Stimulated activated naive CD8-positive, alpha-beta T cell treated with anti-CD3 and anti-CD28 coated beads, Interleukin-15, amount 100 ng/mL, for 72 hours (primary cell): ENCODE results near the gene GREM1.

Source experiments
- ATAC-seq: fragments of 150-1000 bp; cut with Tn5 transposase; 2 replicates; pipeline ENCODE4 v1.10.0; 2021; ENCODE audit warnings: mild to moderate bottlenecking, moderate library complexity
- DNase-seq, 2 donors: peaks; one replicate each; pipeline ENCODE4 v3.0.0; 2021 to 2022
- H3K27ac Mint-ChIP-seq, 2 donors: one replicate each; pipeline ENCODE4 v1.8.0; 2022; ENCODE audit warnings: mild to moderate bottlenecking in 2 of 2, mixed read lengths in 2 of 2, moderate library complexity in 2 of 2
- H3K27me3 Mint-ChIP-seq: one replicate; pipeline ENCODE4 v1.8.0; 2022; ENCODE audit warnings: mixed read lengths
- H3K4me1 Mint-ChIP-seq: one replicate; pipeline ENCODE4 v1.8.0; 2022; ENCODE audit warnings: mild to moderate bottlenecking, mixed read lengths
- H3K4me3 Mint-ChIP-seq, 2 donors: one replicate each; pipeline ENCODE4 v1.8.0; 2022; ENCODE audit warnings: mild to moderate bottlenecking in 2 of 2, mixed read lengths in 2 of 2, moderate library complexity in 1 of 2
- H3K9me3 Mint-ChIP-seq, 2 donors: one replicate each; pipeline ENCODE4 v1.8.0; 2022; ENCODE audit warnings: mixed read lengths in 2 of 2

The GREM1 gene

DNA sequence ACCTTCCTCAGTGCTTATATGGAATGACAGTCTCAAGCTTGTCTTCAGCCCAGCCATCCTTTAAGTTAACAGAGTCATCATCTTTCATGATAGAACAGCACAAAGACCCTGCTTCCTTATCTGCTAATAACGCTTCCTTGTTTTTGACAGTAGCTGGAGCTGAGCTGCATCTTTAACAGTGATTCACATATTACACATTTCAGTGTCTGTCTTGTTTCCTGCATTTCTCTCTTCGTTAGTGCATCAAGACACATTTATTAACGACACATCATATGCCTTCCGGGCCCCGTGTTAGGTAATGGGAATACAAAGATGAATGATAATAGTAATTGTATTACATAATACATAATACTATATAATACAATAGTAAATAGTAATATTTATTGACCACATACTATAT, 30.2 kb upstream of the GREM1 start:
- no peak for DNase-seq
- peaks cover 12% of the 10 kb centered on the region for H3K4me1 Mint-ChIP-seq
- no peak overlapping the region for H3K27ac Mint-ChIP-seq

GRCh38 chr15:32688151-32688639, 29.6 kb upstream of the GREM1 start:
- H3K4me3 Mint-ChIP-seq, result no peak overlapping the region
- H3K4me1 Mint-ChIP-seq, result peaks cover 12% of the 10 kb centered on the region
- peaks cover 8% of the 10 kb centered on the region for H3K27me3 Mint-ChIP-seq
- H3K9me3 Mint-ChIP-seq, result no peaks in the 10 kb centered on the region
- DNase-seq, result no peak
- no peak overlapping the region for H3K27ac Mint-ChIP-seq
- no peak for ATAC-seq

More for the DNA sequence above, 30.2 kb upstream of the GREM1 start:
- H3K9me3 Mint-ChIP-seq, result no peaks in the 10 kb centered on the region
- peaks cover 8% of the 10 kb centered on the region for H3K27me3 Mint-ChIP-seq
- no peak for ATAC-seq
- no peak overlapping the region for H3K4me3 Mint-ChIP-seq

- Mint-ChIP-seq H3K4me1 (no peaks in the 10 kb centered on the region), H3K27ac (no peak overlapping the region), H3K9me3 (no peaks in the 10 kb centered on the region), H3K4me3 (no peak overlapping the region), H3K27me3 (peaks cover 8% of the 10 kb centered on the region)
- no peak for ATAC-seq
- no peak for DNase-seq
These were observed 26.7 kb upstream of the GREM1 start for GRCh38 chr15:32690941-32691688.

- DNase-seq (no peak), ATAC-seq (no peak)
- H3K27me3 Mint-ChIP-seq, result peaks cover 4% of the 10 kb centered on the region
- H3K4me1 Mint-ChIP-seq, result no peaks in the 10 kb centered on the region
- H3K9me3 Mint-ChIP-seq, result no peaks in the 10 kb centered on the region
- H3K4me3 Mint-ChIP-seq, result no peak overlapping the region
- H3K27ac Mint-ChIP-seq, result no peak overlapping the region
These were observed 26.1 kb upstream of the GREM1 start for GRCh38 chr15:32691689-32692038.

DNA sequence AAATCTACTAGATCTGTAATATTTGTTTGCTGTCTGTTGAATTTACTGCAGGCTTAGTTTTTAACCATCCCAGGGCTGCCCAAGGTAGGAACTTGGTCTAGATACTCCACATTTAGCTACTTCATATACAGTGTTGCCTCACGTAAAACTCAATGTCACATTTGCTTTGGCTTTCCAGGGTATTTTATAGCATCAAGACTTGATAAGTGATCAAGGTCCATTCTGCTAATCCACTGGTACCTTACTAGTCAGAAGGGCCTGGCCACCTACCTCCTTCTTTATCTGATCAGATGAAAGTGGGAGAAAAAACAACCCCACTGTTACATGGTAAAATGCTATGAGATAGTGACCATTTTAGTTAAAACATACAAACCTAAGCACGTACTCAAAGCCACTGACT, 25.5 kb upstream of the GREM1 start:
- no peaks in the 10 kb centered on the region for H3K4me1 Mint-ChIP-seq
- no peak overlapping the region for H3K4me3 Mint-ChIP-seq
- H3K27me3 Mint-ChIP-seq, result no peaks in the 10 kb centered on the region
- H3K9me3 Mint-ChIP-seq, result no peaks in the 10 kb centered on the region
- ATAC-seq, result no peak
- DNase-seq, result no peak
- H3K27ac Mint-ChIP-seq, result no peak overlapping the region

DNA sequence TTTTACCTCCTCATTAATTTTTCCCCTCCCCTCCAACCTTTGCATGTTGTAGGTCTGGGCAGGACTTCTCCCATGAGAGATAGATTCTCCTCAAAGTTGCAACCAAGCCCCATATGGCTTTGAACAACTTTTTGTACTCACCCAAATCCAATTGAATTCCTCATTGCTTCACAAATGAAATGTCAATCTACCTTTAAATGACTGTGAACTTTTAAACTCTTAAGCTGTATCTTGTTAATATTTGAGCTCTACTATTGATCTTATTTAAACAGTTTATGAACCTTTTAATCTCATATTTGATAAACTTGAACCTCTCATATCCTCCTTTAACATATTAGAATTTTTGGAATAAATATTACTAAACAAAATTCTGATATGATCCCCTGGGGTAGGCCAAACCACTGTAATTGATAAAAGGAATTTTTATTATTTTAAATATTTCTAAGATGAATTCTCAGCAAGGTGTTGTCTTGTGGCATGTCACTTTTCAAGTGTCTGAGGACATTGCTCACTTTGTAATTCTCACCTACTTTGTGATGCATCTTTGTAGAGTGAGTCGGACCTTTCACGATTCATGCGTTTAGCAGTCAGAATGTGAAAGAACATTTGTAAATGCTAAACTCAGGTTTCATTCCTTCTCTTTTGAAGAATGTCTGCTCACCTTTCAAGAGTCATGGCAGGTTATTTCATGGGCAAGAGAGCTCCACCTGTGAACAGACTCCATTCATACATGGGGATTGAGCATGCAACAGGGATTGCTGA, 23.4 kb upstream of the GREM1 start:
- DNase-seq (no peak), ATAC-seq (no peak)
- no peaks in the 10 kb centered on the region for H3K4me1 Mint-ChIP-seq
- H3K27ac Mint-ChIP-seq, result no peak overlapping the region
- no peak overlapping the region for H3K4me3 Mint-ChIP-seq
- H3K9me3 Mint-ChIP-seq, result no peaks in the 10 kb centered on the region
- H3K27me3 Mint-ChIP-seq, result peaks cover 12% of the 10 kb centered on the region

DNA sequence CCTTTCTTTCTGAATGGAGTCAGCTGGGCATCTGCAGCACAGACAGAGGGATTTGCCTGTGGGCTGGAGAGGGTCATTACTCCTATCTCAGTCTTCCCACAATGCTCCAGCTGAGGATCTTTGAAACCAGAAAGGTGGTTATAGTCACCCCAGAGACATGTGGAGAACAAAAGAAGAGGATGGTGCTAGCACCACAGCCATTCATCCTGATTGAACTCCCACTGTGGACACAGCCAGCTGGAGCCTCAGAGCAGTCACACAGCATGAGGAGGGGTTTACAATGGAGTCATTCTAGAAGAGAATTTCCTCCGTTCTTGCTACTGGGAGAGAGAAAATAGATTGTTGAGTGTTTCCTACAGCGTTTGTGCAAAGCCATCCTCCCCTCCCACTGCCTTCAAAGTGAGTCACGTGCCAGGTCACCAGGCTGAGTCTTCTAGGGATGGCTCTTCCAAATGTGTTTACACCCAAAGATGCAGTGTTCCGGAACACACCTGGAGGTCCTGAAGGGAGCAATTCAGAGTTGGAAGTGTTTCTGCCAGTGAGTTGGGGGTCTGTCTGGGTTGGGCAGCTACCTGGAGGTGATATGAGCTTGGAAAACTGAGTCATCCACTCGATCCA, 18.9 kb upstream of the GREM1 start:
- H3K9me3 Mint-ChIP-seq, result no peaks in the 10 kb centered on the region
- DNase-seq (no peak), ATAC-seq (no peak)
- no peaks in the 10 kb centered on the region for H3K4me1 Mint-ChIP-seq
- peaks cover 29% of the 10 kb centered on the region for H3K27me3 Mint-ChIP-seq
- H3K4me3 Mint-ChIP-seq, result no peak overlapping the region
- H3K27ac Mint-ChIP-seq, result no peak overlapping the region

DNA sequence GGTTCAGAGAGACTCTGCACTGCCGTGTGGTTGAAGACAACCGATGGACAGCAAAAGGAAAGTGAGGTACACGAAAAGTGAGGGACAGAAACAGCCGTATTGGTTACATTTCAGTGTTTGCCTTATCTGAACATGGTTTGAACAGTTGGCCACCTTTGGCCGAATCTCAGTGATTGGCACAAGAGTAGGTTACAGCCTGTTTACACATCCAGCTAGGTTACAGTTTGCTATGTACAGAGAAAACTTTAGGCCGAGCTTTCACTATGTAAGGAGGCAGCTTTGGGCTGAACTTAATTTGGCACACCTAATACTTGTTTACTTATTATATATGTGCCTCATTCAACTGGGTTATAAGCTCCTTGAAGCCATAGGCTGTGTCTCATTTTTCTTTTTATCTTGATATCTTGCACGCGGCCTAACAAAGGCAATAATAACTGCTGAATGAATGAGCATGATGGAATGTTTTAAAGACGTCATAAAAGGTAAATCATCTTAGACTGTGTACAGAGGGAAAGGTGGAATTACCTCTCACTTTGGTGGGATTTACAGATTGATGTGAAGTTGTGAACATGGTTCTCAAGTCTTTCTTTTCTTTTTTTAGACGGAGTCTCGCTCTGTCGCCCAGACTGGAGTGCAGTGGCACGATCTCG, 17.2 kb upstream of the GREM1 start:
- Mint-ChIP-seq H3K27me3 (peaks cover 43% of the 10 kb centered on the region), H3K27ac (no peak overlapping the region), H3K4me1 (no peaks in the 10 kb centered on the region), H3K9me3 (no peaks in the 10 kb centered on the region), H3K4me3 (no peak overlapping the region)
- DNase-seq (no peak), ATAC-seq (no peak)

DNA sequence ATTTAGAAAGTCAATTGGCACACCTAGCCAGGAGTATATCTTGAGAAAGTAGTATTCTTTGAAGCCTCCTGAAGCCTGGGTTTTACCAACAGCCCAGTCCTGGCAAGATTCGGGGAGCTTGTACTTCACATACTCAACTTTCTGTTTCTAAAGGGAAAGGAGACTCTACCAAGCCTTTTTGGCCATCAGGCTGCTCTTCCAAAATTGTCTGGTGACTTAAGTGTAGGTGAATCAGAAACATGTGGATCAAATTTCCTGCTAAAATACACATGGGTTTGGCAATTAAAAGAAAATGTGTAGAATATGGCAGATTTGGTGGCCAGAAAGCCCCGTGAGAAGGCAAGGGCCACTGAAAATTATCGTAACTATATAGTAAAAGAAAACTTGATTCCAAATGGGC, 15.9 kb upstream of the GREM1 start:
- Mint-ChIP-seq H3K4me3 (no peak overlapping the region), H3K4me1 (no peaks in the 10 kb centered on the region), H3K27me3 (peaks cover 53% of the 10 kb centered on the region), H3K27ac (no peak overlapping the region), H3K9me3 (no peaks in the 10 kb centered on the region)
- ATAC-seq, result no peak
- no peak for DNase-seq

DNA sequence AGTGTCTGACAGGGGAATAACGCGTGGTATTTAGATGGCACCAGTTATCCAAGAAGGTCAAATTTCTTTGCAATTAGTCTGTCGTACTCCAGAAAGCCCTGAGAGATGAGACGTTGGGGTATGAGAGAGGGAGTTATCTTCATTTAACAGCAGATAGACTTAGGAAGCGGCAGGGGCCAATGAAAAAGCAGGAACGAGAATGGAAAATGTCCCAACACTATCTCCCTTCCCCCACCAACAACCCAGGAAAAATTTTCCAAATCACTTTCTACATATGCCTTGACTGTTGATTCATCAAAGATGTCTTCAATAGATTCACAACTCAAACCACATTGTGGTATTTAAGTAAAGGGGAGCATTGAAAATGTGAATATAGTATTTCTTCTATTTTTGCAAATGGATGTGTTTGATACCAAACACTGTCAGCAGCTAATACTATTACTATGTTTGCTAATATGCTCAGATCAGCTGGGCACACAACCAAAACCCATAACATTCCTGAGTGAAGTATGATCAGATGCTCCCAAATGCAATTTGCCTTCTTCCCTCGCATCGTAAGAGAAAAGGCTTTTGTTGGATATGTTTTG, 13.3 kb upstream of the GREM1 start:
- Mint-ChIP-seq H3K4me3 (no peak overlapping the region), H3K4me1 (no peaks in the 10 kb centered on the region), H3K27me3 (peaks cover 59% of the 10 kb centered on the region), H3K27ac (no peak overlapping the region), H3K9me3 (no peaks in the 10 kb centered on the region)
- DNase-seq (no peak), ATAC-seq (no peak)

DNA sequence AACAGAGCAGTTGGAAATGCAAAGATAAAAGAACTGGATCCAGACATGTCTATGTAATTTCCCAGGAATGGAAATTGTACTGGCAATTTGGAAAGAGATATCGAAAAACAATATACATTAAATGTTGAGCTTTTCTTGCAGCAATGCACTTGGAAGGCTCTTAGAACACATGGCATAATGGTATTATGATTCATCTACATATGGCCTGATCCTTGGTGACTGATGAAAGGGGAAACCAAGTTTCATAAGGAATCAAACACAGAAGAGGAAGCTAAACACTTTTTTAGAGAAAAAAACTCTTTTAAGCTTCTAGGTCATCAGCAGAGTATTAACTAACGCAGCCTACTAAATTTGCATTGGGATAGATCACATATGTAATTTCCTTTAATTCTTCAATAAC, 12.4 kb upstream of the GREM1 start:
- Mint-ChIP-seq H3K4me3 (no peak overlapping the region), H3K27me3 (peaks cover 59% of the 10 kb centered on the region), H3K27ac (no peak overlapping the region), H3K9me3 (no peaks in the 10 kb centered on the region), H3K4me1 (no peaks in the 10 kb centered on the region)
- no peak for DNase-seq
- ATAC-seq, result no peak

DNA sequence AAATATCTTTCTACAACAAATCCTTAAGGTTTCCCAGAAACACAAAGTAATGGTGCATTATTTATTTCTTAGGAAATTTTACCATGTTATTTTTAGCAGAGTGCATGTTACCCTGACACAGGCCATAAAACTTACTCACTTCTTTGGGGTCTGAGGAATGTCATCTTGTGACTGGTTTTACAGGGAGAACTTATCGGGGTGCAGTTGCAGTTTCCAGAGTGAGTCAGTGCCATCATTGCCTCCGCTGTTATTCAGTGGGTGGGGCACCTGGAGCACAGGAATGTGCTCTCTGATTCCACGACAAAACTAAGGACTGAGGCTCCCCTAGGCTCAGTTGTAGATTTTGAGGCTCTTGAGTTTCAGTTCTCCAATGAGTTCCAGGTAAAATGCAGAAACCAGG, 11.1 kb upstream of the GREM1 start:
- peaks cover 52% of the 10 kb centered on the region for H3K27me3 Mint-ChIP-seq
- H3K4me1 Mint-ChIP-seq, result no peaks in the 10 kb centered on the region
- ATAC-seq (no peak), DNase-seq (no peak)
- no peak overlapping the region for H3K4me3 Mint-ChIP-seq
- no peaks in the 10 kb centered on the region for H3K9me3 Mint-ChIP-seq
- no peak overlapping the region for H3K27ac Mint-ChIP-seq

GRCh38 chr15:32707436-32707835, 10.4 kb upstream of the GREM1 start:
- no peak for ATAC-seq
- Mint-ChIP-seq H3K27me3 (peaks cover 58% of the 10 kb centered on the region), H3K4me3 (no peak overlapping the region), H3K4me1 (no peaks in the 10 kb centered on the region), H3K9me3 (no peaks in the 10 kb centered on the region), H3K27ac (no peak overlapping the region)
- DNase-seq, result no peak

GRCh38 chr15:32709295-32710033, 8.3 kb upstream of the GREM1 start:
- no peak overlapping the region for H3K27ac Mint-ChIP-seq
- ATAC-seq (no peak), DNase-seq (no peak)
- H3K27me3 Mint-ChIP-seq, result peaks cover 53% of the 10 kb centered on the region
- H3K4me3 Mint-ChIP-seq, result no peak overlapping the region
- no peaks in the 10 kb centered on the region for H3K9me3 Mint-ChIP-seq
- no peaks in the 10 kb centered on the region for H3K4me1 Mint-ChIP-seq

GRCh38 chr15:32715276-32715675, 2.5 kb upstream of the GREM1 start:
- DNase-seq (no peak), ATAC-seq (peak; percentile 53)
- H3K27ac Mint-ChIP-seq, result no peak overlapping the region
- no peak overlapping the region for H3K4me3 Mint-ChIP-seq
- peaks cover 37% of the 10 kb centered on the region for H3K4me1 Mint-ChIP-seq
- H3K27me3 Mint-ChIP-seq, result peaks cover 66% of the 10 kb centered on the region
- H3K9me3 Mint-ChIP-seq, result no peaks in the 10 kb centered on the region
